IPS-18c (cell line): Measurements from ENCODE around the gene CARS1.

Source experiments
- H3K4me3 ChIP-seq: 2 replicates; pipeline ENCODE4 v1.7.0; 2013; ENCODE audit warnings: low read depth, mild to moderate bottlenecking, low read length, moderate library complexity; ENCODE audit not compliant: insufficient read depth
- H3K9me3 ChIP-seq: one replicate; pipeline ENCODE4 v1.6.1; 2013; ENCODE audit warnings: mild to moderate bottlenecking, low read length, moderate library complexity; ENCODE audit not compliant: control insufficient read depth, insufficient read depth

The CARS1 gene

GRCh38 chr11:3091846-3092602 is 34.8 kb upstream of the CARS1 start:
- Histone ChIP-seq H3K9me3 (no peaks in the 10 kb centered on the region), H3K4me3 (no peak overlapping the region)

GRCh38 chr11:3091081-3091845 is 34.0 kb upstream of the CARS1 start:
- Histone ChIP-seq H3K4me3 (no peak overlapping the region), H3K9me3 (no peaks in the 10 kb centered on the region)

GRCh38 chr11:3090096-3090901 is 33.1 kb upstream of the CARS1 start:
- H3K9me3 ChIP-seq: no peaks in the 10 kb centered on the region
- H3K4me3 ChIP-seq: no peak overlapping the region

GRCh38 chr11:3089236-3090061 is 32.2 kb upstream of the CARS1 start:
- Histone ChIP-seq H3K9me3 (no peaks in the 10 kb centered on the region), H3K4me3 (no peak overlapping the region)

- H3K4me3 ChIP-seq: no peak overlapping the region
- no peaks in the 10 kb centered on the region for H3K9me3 ChIP-seq
These were observed 31.6 kb upstream of the CARS1 start for GRCh38 chr11:3088806-3089205.

- H3K4me3 ChIP-seq: no peak overlapping the region
- H3K9me3 ChIP-seq: no peaks in the 10 kb centered on the region
These were observed 30.9 kb upstream of the CARS1 start for GRCh38 chr11:3087821-3088800.

- H3K9me3 ChIP-seq: no peaks in the 10 kb centered on the region
- H3K4me3 ChIP-seq: no peak overlapping the region
These were observed 30.1 kb upstream of the CARS1 start for GRCh38 chr11:3087373-3087772.

GRCh38 chr11:3086671-3087150 is 29.5 kb upstream of the CARS1 start:
- H3K9me3 ChIP-seq: no peaks in the 10 kb centered on the region
- no peak overlapping the region for H3K4me3 ChIP-seq

GRCh38 chr11:3086114-3086513 is 28.9 kb upstream of the CARS1 start:
- no peak overlapping the region for H3K4me3 ChIP-seq
- H3K9me3 ChIP-seq: no peaks in the 10 kb centered on the region

- Histone ChIP-seq H3K9me3 (no peaks in the 10 kb centered on the region), H3K4me3 (no peak overlapping the region)
These were observed 27.8 kb upstream of the CARS1 start for GRCh38 chr11:3085052-3085451.

GRCh38 chr11:3083321-3083720 is 26.1 kb upstream of the CARS1 start:
- H3K9me3 ChIP-seq: no peaks in the 10 kb centered on the region
- no peak overlapping the region for H3K4me3 ChIP-seq

GRCh38 chr11:3081386-3081751 is 24.1 kb upstream of the CARS1 start:
- Histone ChIP-seq H3K9me3 (no peaks in the 10 kb centered on the region), H3K4me3 (no peak overlapping the region)

- Histone ChIP-seq H3K9me3 (no peaks in the 10 kb centered on the region), H3K4me3 (no peak overlapping the region)
These were observed 23.6 kb upstream of the CARS1 start for GRCh38 chr11:3080733-3081385.

GRCh38 chr11:3080104-3080503 is 22.9 kb upstream of the CARS1 start:
- Histone ChIP-seq H3K4me3 (no peak overlapping the region), H3K9me3 (no peaks in the 10 kb centered on the region)

- Histone ChIP-seq H3K4me3 (no peak overlapping the region), H3K9me3 (no peaks in the 10 kb centered on the region)
These were observed 20.7 kb upstream of the CARS1 start for GRCh38 chr11:3077846-3078440.
